Measurements from ENCODE around the gene RIPK1. TPM values are rescaled to one million over a fixed set of nuclear protein-coding genes. Genes with fewer than 3 reads are reported as not detected.

Gene RIPK1
- total RNA-seq, 1 experiment from 2014 or later: 15.5 TPM

- TF ChIP-seq CTCF (IDR thresholded peaks at IDR 0.05; ENCODE audit: insufficient read depth in 1 of 2, low read depth in 1 of 2, low read length in 1 of 2, severe bottlenecking in 1 of 2, unreplicated experiment in 1 of 2): no peak
- H3K27me3 Mint-ChIP-seq (ENCODE audit: insufficient read depth, unreplicated experiment): no peaks in the 10 kb centered on the region
- no peaks in the 10 kb centered on the region for H3K36me3 Mint-ChIP-seq (ENCODE audit: insufficient read depth, unreplicated experiment)
- intact Hi-C loops (cut with micrococcal nuclease; ENCODE audit: unreplicated experiment): no loop called here
- BruUV-seq (replicated peaks): no TSS peak
- CTCF ChIA-PET: no interaction called here
- H3K4me3 ChIP-seq (ENCODE audit: low read depth, low read length): no peak overlapping the region
- POLR2A ChIA-PET: no interaction called here
- peaks cover 15% of the 10 kb centered on the region for H3K4me1 Mint-ChIP-seq (ENCODE audit: low read depth, unreplicated experiment)
- H3K4me3 Mint-ChIP-seq (ENCODE audit: unreplicated experiment): no peak overlapping the region
- no peaks in the 10 kb centered on the region for H3K27me3 ChIP-seq (replicated peaks; ENCODE audit: control insufficient read depth, insufficient read depth, low read length)
- DNase-seq: no peak
- H3K27ac Mint-ChIP-seq (ENCODE audit: unreplicated experiment): no peak overlapping the region
- H3K36me3 ChIP-seq (ENCODE audit: control insufficient read depth, insufficient read depth, low read length): no peaks in the 10 kb centered on the region
- H3K9me3 Mint-ChIP-seq (ENCODE audit: unreplicated experiment): no peaks in the 10 kb centered on the region
- no peaks in the 10 kb centered on the region for H3K9me3 ChIP-seq
- peaks cover 27% of the 10 kb centered on the region for H3K4me1 ChIP-seq
Observed at GRCh38 chr6:3041147-3041546, 27.1 kb upstream of the RIPK1 start.

- POLR2A ChIA-PET: no interaction called here
Observed at GRCh38 chr6:3041606-3042005, 26.7 kb upstream of the RIPK1 start.

GRCh38 chr6:3045369-3045768, 22.9 kb upstream of the RIPK1 start:
- H3K9me3 ChIP-seq: no peaks in the 10 kb centered on the region
- no peaks in the 10 kb centered on the region for H3K27me3 ChIP-seq (replicated peaks; ENCODE audit: control insufficient read depth, insufficient read depth, low read length)
- POLR2A ChIA-PET: interaction anchor here (0.6 kb wide), 1 partner anchor 43 kb away, joined by 4 read pairs; no protein-coding TSS in a partner anchor
- H3K36me3 Mint-ChIP-seq (ENCODE audit: insufficient read depth, unreplicated experiment): no peaks in the 10 kb centered on the region
- H3K27me3 Mint-ChIP-seq (ENCODE audit: insufficient read depth, unreplicated experiment): no peaks in the 10 kb centered on the region
- no peak overlapping the region for H3K4me3 ChIP-seq (ENCODE audit: low read depth, low read length)
- H3K4me3 Mint-ChIP-seq (ENCODE audit: unreplicated experiment): no peak overlapping the region
- no peak for TF ChIP-seq CTCF (IDR thresholded peaks at IDR 0.05; ENCODE audit: insufficient read depth in 1 of 2, low read depth in 1 of 2, low read length in 1 of 2, severe bottlenecking in 1 of 2, unreplicated experiment in 1 of 2)
- DNase-seq: no peak
- intact Hi-C loops (cut with micrococcal nuclease; ENCODE audit: unreplicated experiment): no loop called here
- no peak overlapping the region for H3K27ac Mint-ChIP-seq (ENCODE audit: unreplicated experiment)
- H3K36me3 ChIP-seq (ENCODE audit: control insufficient read depth, insufficient read depth, low read length): no peaks in the 10 kb centered on the region
- no peaks in the 10 kb centered on the region for H3K9me3 Mint-ChIP-seq (ENCODE audit: unreplicated experiment)
- H3K4me1 Mint-ChIP-seq (ENCODE audit: low read depth, unreplicated experiment): peaks cover 15% of the 10 kb centered on the region
- BruUV-seq (replicated peaks): no TSS peak
- CTCF ChIA-PET: no interaction called here
- H3K4me1 ChIP-seq: peaks cover 15% of the 10 kb centered on the region

More at GRCh38 chr6:3041606-3042005, 26.7 kb upstream of the RIPK1 start:
- intact Hi-C loops (cut with micrococcal nuclease; ENCODE audit: unreplicated experiment): no loop called here
- BruUV-seq (replicated peaks): no TSS peak
- Histone ChIP-seq H3K4me3 (ENCODE audit: low read depth, low read length) (no peak overlapping the region), H3K27me3 (replicated peaks; ENCODE audit: control insufficient read depth, insufficient read depth, low read length) (no peaks in the 10 kb centered on the region), H3K36me3 (ENCODE audit: control insufficient read depth, insufficient read depth, low read length) (no peaks in the 10 kb centered on the region), H3K4me1 (peaks cover 27% of the 10 kb centered on the region), H3K9me3 (no peaks in the 10 kb centered on the region)
- H3K9me3 Mint-ChIP-seq (ENCODE audit: unreplicated experiment): no peaks in the 10 kb centered on the region
- no peaks in the 10 kb centered on the region for H3K36me3 Mint-ChIP-seq (ENCODE audit: insufficient read depth, unreplicated experiment)
- H3K4me3 Mint-ChIP-seq (ENCODE audit: unreplicated experiment): no peak overlapping the region
- H3K4me1 Mint-ChIP-seq (ENCODE audit: low read depth, unreplicated experiment): peaks cover 15% of the 10 kb centered on the region
- no peaks in the 10 kb centered on the region for H3K27me3 Mint-ChIP-seq (ENCODE audit: insufficient read depth, unreplicated experiment)
- DNase-seq: no peak
- CTCF ChIA-PET: interaction anchor here (0.7 kb wide), 1 partner anchor 12 kb away, joined by 4 read pairs; no protein-coding TSS in a partner anchor
- TF ChIP-seq CTCF (IDR thresholded peaks at IDR 0.05; ENCODE audit: insufficient read depth in 1 of 2, low read depth in 1 of 2, low read length in 1 of 2, severe bottlenecking in 1 of 2, unreplicated experiment in 1 of 2): no peak
- no peak overlapping the region for H3K27ac Mint-ChIP-seq (ENCODE audit: unreplicated experiment)
